ENCODE data around the gene COL1A2.

DNA sequence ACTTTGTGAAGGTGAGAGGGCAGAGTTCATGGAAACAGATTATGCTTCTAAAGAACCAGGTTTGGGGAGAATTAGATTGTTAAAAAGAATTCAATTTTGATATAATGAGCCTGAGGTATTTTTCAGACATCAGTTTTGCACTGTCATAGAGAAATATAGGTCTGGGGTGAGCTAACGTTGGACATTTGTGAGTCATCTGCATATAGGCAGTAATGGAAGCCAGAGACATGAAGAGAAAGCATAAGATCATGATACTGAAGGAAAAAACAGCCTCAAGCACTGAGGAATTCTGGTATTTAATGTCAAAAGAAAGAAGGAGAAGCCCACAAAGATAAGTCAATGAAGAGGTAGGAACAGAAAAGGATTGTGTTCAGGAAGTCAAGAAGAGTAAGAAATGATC lies 32.4 kb upstream of the COL1A2 start:
- TF ChIP-seq POLR2A (IDR thresholded peaks at IDR 0.05; ENCODE audit: low read depth, low read length): no peak
- no peak for TF ChIP-seq TAF1 (IDR thresholded peaks at IDR 0.05; ENCODE audit: borderline replicate concordance, low read depth, low read length)
- TF ChIP-seq POLR2AphosphoS5 (IDR thresholded peaks at IDR 0.05; ENCODE audit: low read depth, low read length): no peak
